Choroid plexus epithelial cell (primary cell): ENCODE measurements around the gene PRKG1.

Experiments
- DNase-seq: peaks from one replicate; pipeline ENCODE4 v3.0.0-alpha.2; 2010; ENCODE audit warnings: low read depth
- H3K4me3 ChIP-seq: 2 replicates; pipeline ENCODE4 v1.5.1; 2011; ENCODE audit warnings: low read depth, mild to moderate bottlenecking, control low read depth, low read length, moderate library complexity
- CTCF ChIP-seq: conservative IDR thresholded peaks from 2 replicates; pipeline ENCODE4 v1.5.1; 2011; ENCODE audit warnings: low read depth, mild to moderate bottlenecking, control low read depth, inconsistent platforms, low read length, moderate library complexity

PRKG1 gene

DNA sequence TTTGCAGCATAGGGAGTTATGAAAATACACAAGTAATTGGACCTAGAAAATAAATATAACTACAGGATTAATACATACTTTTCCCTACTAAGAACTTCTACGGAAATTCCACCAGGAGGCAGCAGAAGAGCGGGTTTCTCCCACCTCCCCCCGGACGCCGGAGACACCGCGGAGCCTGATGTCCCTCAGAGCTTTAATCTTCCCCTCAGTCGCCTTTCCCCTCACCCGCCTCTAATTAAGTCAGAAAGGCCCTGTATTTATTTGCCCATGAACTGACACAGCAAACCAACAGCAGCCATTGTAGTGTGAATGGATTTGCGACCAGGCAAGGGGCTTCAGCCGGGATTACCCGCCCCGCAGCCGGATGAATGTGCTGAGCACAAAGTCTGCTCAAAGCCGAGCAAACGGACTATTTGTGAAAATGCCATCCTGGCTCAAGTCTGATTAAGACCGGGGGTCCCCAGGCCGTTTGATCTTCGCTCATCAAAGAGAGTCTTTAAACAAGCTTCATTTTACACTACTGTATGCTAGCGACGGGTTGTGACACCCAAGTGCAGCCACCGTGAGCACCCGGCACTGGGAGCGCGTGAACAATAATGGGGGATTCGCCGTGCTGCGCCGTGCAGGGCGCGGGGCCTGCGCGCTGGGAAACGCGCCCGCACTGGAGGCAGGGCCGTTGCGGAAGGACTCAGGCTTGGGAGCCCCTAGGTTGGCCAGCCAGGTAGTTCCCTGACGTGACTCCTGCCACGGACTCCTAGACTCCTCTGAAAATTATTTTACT, 1234.2 kb downstream of the PRKG1 start:
- TF ChIP-seq CTCF = peak; percentile 84
- peak overlapping the region; percentile 61 for H3K4me3 ChIP-seq
- DNase-seq = peak; percentile 91

DNA sequence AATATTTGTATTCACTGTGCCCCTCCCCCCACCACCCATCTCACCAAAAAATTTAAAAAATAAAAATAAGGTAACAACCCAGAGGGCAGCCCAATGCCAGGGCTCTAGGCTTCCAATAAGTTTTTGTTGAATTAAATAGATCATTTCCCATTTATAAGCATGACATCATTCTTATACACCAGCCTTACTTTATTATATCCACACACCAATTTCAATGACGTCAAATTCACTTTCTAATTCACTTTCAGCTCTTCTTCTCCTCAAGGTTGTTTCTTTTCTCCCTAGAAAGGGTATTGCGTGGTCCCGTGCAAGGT, 1238.6 kb downstream of the PRKG1 start:
- peak overlapping the region; percentile 81 for H3K4me3 ChIP-seq
- TF ChIP-seq CTCF = no peak

DNA sequence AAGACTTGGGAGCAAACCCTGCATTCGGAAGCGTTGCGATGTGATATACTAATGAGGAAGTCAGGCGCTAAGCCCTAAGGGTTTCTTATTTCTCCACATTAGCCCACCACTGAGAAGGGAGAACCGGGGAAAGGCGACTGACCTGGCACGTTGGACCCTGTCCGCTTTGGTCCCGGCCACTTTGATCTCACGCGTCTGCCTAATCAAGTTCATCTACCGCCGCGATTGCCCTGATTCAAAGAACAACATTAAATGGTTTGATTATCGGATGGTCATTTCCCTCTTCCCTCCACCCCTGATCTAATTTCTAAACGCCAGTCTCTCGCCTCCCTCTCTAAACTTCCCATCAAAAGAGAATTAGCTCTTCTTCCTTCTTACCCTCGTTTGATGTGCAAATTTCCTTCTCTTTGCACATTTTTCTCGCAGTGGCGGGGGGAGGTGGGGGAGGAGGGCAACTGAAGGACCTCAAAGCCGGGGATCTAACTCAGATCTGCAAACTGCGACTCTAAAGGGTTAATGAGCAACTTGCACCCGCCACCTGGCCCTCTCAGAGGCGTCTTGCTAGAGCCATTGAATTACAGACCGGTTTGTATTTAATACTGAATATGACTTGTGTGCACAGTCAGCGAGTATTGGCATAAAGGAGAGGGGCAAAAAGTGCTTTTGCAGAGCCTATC, 1239.1 kb downstream of the PRKG1 start:
- no peak for TF ChIP-seq CTCF
- DNase-seq = peak; percentile 43
- peak overlapping the region; percentile 81 for H3K4me3 ChIP-seq

More for the DNA sequence above, 1238.6 kb downstream of the PRKG1 start:
- DNase-seq = peak; percentile 26

DNA sequence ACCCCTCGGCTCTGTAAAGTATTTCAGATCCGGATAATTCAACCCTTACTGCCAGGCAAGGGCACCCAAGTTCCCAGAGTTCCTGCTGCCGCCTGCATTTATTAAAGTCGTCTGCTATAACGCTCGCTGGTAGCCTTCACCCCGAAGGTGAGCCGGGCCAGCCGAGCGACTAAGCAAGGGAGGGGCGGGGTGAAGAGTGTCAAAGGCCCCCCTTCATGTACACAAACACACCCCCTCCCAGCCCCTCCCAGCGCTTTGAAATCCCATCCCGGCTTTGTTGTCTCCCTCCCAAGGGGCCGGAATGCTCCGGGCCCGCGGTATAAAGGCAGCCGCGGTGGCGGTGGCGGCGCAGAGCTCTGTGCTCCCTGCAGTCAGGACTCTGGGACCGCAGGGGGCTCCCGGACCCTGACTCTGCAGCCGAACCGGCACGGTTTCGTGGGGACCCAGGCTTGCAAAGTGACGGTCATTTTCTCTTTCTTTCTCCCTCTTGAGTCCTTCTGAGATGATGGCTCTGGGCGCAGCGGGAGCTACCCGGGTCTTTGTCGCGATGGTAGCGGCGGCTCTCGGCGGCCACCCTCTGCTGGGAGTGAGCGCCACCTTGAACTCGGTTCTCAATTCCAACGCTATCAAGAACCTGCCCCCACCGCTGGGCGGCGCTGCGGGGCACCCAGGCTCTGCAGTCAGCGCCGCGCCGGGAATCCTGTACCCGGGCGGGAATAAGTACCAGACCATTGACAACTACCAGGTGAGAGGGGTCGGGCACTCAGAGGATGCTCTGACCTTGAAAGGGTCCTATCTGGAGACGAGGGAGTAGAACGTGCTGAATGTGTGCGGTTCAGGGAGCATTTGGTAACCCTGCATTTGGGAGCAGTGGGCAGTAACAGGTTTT, 1239.9 kb downstream of the PRKG1 start, which contains the start of gene DKK1:
Gene DKK1 (plus strand): TSS at position 349 of the 889 bp plus-strand sequence. CDS start 154 bp downstream, at position 503.
- peak within 1 kb of the TSS; percentile 81 for H3K4me3 ChIP-seq
- peak; percentile 83 for DNase-seq
- TF ChIP-seq CTCF = peak; percentile 87

DNA sequence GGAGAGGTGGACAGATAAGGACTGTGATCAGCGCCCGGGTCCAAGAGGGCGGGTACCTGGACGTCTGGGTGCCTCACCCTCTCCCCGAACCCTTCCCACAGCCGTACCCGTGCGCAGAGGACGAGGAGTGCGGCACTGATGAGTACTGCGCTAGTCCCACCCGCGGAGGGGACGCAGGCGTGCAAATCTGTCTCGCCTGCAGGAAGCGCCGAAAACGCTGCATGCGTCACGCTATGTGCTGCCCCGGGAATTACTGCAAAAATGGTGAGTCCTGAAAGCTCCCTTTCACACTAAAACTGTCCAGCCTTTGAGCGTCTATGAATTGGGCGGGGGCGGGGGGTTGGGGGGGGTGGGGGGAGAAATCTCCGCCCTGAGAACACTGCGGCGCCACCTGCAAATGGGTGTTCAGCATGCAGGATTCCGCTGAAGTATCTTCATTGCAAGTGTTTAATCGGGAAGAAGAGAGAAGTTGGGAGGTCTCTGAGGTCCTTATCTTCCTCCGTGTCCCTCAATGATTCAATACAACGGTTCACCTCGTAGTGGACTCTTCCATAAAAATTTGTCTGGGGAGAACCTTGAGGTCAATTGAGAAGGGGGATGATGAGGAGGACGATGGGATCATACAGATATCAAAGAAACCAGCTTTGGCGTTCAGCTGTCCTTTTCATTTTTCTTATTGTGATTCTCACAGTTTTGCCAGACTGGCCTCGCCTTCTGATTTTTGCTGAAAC, 1240.7 kb downstream of the PRKG1 start:
- DNase-seq = peak; percentile 52
- no peak for TF ChIP-seq CTCF
- H3K4me3 ChIP-seq = peak overlapping the region; percentile 81

- TF ChIP-seq CTCF = no peak
- no peak for DNase-seq
- no peak overlapping the region for H3K4me3 ChIP-seq
Measured at GRCh38 chr10:52316001-52316400, 1241.7 kb downstream of the PRKG1 start.
